Colonic mucosa (tissue), 4 donors: ENCODE results near the gene ZNF747. TPM values are rescaled to one million over a fixed set of nuclear protein-coding genes. Genes with fewer than 3 reads are reported as not detected.

Experiments
- DNase-seq: peaks from one replicate; pipeline ENCODE4 v3.0.0-alpha.2; 2020
- H3K27ac ChIP-seq: fragments of 200-600 bp; one replicate; pipeline ENCODE4 v1.8.0; 2021
- H3K27me3 ChIP-seq: fragments of 200-600 bp; one replicate; pipeline ENCODE4 v1.8.0; 2021
- H3K36me3 ChIP-seq: fragments of 200-600 bp; one replicate; pipeline ENCODE4 v1.8.0; 2021
- H3K4me1 ChIP-seq: fragments of 200-600 bp; one replicate; pipeline ENCODE4 v1.8.0; 2021; ENCODE audit warnings: mild to moderate bottlenecking
- H3K4me3 ChIP-seq: fragments of 200-600 bp; one replicate; pipeline ENCODE4 v1.8.0; 2021
- H3K9ac ChIP-seq, 2 donors: one replicate each; pipeline ENCODE4 v1.7.0; 2013; ENCODE audit warnings: control low read depth in 2 of 2, low read depth in 2 of 2, low read length in 2 of 2
- H3K9me3 ChIP-seq: fragments of 200-600 bp; one replicate; pipeline ENCODE4 v1.8.0; 2021
- CTCF ChIP-seq: fragments of 200-600 bp; IDR thresholded peaks from one replicate; pipeline ENCODE4 v1.8.0; 2022; ENCODE audit warnings: antibody characterized with exemption, mild to moderate bottlenecking
- intact Hi-C: fragments of 100-400 bp; cut with DNase I; formaldehyde crosslinking; loops from one replicate; pipeline ENCODE4 v1.14.1; 2022
- total RNA-seq, 2 donors: library from RNA; stranded (reverse); fragmentation: NEBNext Ultra II Directional in 1 of 2; extraction: Animal tissue kit (Norgen Biotek cat#: 25700) in 1 of 2; gene quantifications; one replicate each; pipeline ENCODE4 v1.2.1, GENCODE V29; 2021
- donor health status: healthy.
- donor health status: DM: no; HTN: no; CAD: no.
- donor health status: DM: no; HTN: no; CAD: no.

The ZNF747 gene
- total RNA-seq, 2 donors from 2014 or later: 8.7 to 11.9 TPM

- peaks cover 11% of the 10 kb centered on the region for H3K4me1 ChIP-seq
- intact Hi-C loops: no loop called here
- no peak overlapping the region for H3K27ac ChIP-seq
Observed at GRCh38 chr16:30556125-30556473, 21.4 kb upstream of the ZNF747 start.

GRCh38 chr16:30555315-30556124 is 20.9 kb upstream of the ZNF747 start:
- no peak for DNase-seq
- peak overlapping the region in 1 of 2 donors; percentile 66 for H3K9ac ChIP-seq
- no peaks in the 10 kb centered on the region for H3K36me3 ChIP-seq
- H3K27ac ChIP-seq: no peak overlapping the region
- H3K9me3 ChIP-seq: no peaks in the 10 kb centered on the region
- no peaks in the 10 kb centered on the region for H3K27me3 ChIP-seq
- no peak overlapping the region for H3K4me3 ChIP-seq
- TF ChIP-seq CTCF: no peak
- intact Hi-C loops: no loop called here
- peaks cover 11% of the 10 kb centered on the region for H3K4me1 ChIP-seq

More at GRCh38 chr16:30556125-30556473, 21.4 kb upstream of the ZNF747 start:
- Histone ChIP-seq H3K27me3 (no peaks in the 10 kb centered on the region), H3K36me3 (no peaks in the 10 kb centered on the region), H3K9ac (peak overlapping the region in 1 of 2 donors; percentile 66), H3K4me3 (no peak overlapping the region), H3K9me3 (no peaks in the 10 kb centered on the region)
- no peak for TF ChIP-seq CTCF
- peak; percentile 50 for DNase-seq

DNA sequence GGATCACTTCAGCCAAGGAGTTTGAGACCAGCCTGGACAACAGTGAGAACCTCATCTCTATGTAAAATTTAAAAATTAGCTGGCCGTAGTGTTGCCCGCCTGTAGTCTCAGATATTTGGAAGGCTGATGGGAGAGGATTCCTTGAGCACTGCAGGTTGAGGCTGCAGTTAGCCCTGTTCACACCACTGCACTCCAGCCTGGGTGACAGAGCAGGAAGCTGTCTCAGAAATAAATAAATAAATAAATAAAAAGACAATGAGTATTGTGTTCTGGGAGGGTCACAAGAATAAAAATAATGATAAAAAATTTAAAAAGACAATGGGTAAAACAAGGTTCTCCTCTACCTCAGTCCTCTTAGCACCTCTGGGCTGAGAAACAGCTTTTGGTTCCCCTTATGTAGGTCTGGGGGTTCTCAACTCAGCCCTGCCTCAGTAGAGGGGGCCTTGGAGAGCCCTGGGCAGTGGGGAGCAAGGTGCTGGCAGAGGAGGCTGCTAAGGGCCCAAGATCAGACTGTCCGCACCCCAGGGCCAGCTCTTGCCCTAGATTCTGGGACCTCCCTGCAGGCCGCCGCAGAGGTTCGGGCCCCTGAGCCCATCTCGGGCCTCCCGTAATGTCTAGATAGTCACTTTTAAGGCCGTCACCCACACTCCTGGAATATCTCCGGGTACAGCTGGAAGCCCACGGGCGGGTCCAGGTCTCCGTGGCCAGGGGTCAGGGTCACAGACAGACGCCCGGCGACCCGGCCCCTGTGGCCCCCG is 20.1 kb upstream of the ZNF747 start:
- peaks cover 11% of the 10 kb centered on the region for H3K4me1 ChIP-seq
- DNase-seq: no peak
- H3K27ac ChIP-seq: no peak overlapping the region
- no peaks in the 10 kb centered on the region for H3K27me3 ChIP-seq
- no peak overlapping the region for H3K4me3 ChIP-seq
- intact Hi-C loops: no loop called here
- no peaks in the 10 kb centered on the region for H3K9me3 ChIP-seq
- no peaks in the 10 kb centered on the region for H3K36me3 ChIP-seq
- TF ChIP-seq CTCF: no peak
- no peak overlapping the region for H3K9ac ChIP-seq

DNA sequence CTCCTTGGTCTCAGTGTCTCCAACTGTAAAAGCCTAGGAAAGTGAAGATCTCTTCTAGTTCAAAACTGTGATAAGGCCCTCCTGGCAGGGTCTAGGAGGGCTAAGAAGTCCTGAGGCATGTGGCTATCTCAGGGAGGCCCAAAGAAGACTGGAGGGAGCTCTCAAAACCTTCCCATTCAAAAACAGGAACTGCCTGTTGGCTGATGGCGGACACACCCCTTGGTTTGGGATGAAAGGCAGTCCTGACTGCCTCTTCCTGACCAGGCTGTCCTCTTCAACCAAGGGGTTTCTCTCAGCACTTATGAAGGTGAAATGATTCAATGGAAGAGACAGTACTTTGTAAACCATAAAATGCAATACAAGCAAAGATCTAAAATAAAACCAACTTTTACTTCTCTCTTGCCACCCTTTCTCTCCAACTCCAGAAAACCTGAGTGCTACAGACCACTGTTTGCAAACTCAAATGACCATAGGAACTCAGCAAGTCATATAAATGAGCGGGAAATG is 18.8 kb upstream of the ZNF747 start:
- no peak overlapping the region for H3K9ac ChIP-seq
- no peak overlapping the region for H3K27ac ChIP-seq
- no peak for DNase-seq
- intact Hi-C loops: no loop called here
- H3K4me1 ChIP-seq: peaks cover 7% of the 10 kb centered on the region
- no peaks in the 10 kb centered on the region for H3K36me3 ChIP-seq
- H3K27me3 ChIP-seq: no peaks in the 10 kb centered on the region
- no peak overlapping the region for H3K4me3 ChIP-seq
- no peaks in the 10 kb centered on the region for H3K9me3 ChIP-seq
- TF ChIP-seq CTCF: no peak

- no peak overlapping the region for H3K27ac ChIP-seq
- intact Hi-C loops: no loop called here
- no peaks in the 10 kb centered on the region for H3K36me3 ChIP-seq
- no peak overlapping the region for H3K9ac ChIP-seq
- no peaks in the 10 kb centered on the region for H3K27me3 ChIP-seq
- no peak for TF ChIP-seq CTCF
- no peak overlapping the region for H3K4me3 ChIP-seq
- peaks cover 7% of the 10 kb centered on the region for H3K4me1 ChIP-seq
- H3K9me3 ChIP-seq: no peaks in the 10 kb centered on the region
- no peak for DNase-seq
Observed at GRCh38 chr16:30552956-30553355, 18.3 kb upstream of the ZNF747 start.
